NT2/D1 (cell line): Measurements from ENCODE around the gene MFSD2B.
"Not testable (repeated sequence)": the region's sequence is repeated elsewhere in the genome, so short reads cannot be mapped to it uniquely, and the experiment has no call there.

ENCODE experiments used
- DNase-seq: peaks from one replicate; pipeline ENCODE4 v3.0.0-alpha.2; 2011; ENCODE audit warnings: low read depth, low spot score
- H3K27me3 ChIP-seq: 2 replicates; pipeline ENCODE4 v1.6.0; 2011; ENCODE audit warnings: mild to moderate bottlenecking; ENCODE audit not compliant: insufficient read length, insufficient read depth
- H3K36me3 ChIP-seq: 2 replicates; pipeline ENCODE4 v1.6.1; 2011; ENCODE audit warnings: mild to moderate bottlenecking, low read length, mixed read lengths; ENCODE audit not compliant: insufficient read depth, insufficient read length
- H3K4me1 ChIP-seq: 2 replicates; pipeline ENCODE4 v1.5.1; 2011; ENCODE audit not compliant: insufficient read depth, insufficient read length
- H3K4me3 ChIP-seq: 2 replicates; pipeline ENCODE4 v1.5.1; 2011; ENCODE audit warnings: low read depth; ENCODE audit not compliant: insufficient read length
- H3K9ac ChIP-seq: 2 replicates; pipeline ENCODE4 v1.6.0; 2011; ENCODE audit warnings: low read depth; ENCODE audit not compliant: insufficient read length
- H3K9me3 ChIP-seq: 2 replicates; pipeline ENCODE4 v1.5.1; 2011; ENCODE audit warnings: mild to moderate bottlenecking, low read length; ENCODE audit not compliant: insufficient read depth
- SUZ12 ChIP-seq: IDR thresholded peaks from 2 replicates; pipeline ENCODE4 v1.6.1; 2011; ENCODE audit not compliant: insufficient read length, insufficient read depth; ENCODE audit errors: extremely low read depth
- YY1 ChIP-seq: IDR thresholded peaks from 2 replicates; pipeline ENCODE4 v1.6.1; 2011; ENCODE audit not compliant: insufficient read length, insufficient read depth
- ZNF274 ChIP-seq: IDR thresholded peaks from 2 replicates; pipeline ENCODE4 v1.6.1; 2011; ENCODE audit warnings: mild to moderate bottlenecking, low read depth, low read length

The MFSD2B gene

GRCh38 chr2:24038786-24039499 lies 29.1 kb downstream of the MFSD2B start:
- Histone ChIP-seq H3K4me3 (no peak overlapping the region), H3K4me1 (no peaks in the 10 kb centered on the region), H3K27me3 (no peaks in the 10 kb centered on the region), H3K9me3 (no peaks in the 10 kb centered on the region), H3K9ac (no peak overlapping the region), H3K36me3 (peaks cover 38% of the 10 kb centered on the region)
- TF ChIP-seq ZNF274 = no peak
- TF ChIP-seq YY1 = no peak
- no peak for TF ChIP-seq SUZ12
- no peak for DNase-seq

GRCh38 chr2:24040511-24040910 lies 30.6 kb downstream of the MFSD2B start:
- Histone ChIP-seq H3K27me3 (no peaks in the 10 kb centered on the region), H3K36me3 (peaks cover 34% of the 10 kb centered on the region), H3K4me3 (no peak overlapping the region), H3K4me1 (peaks cover under 1% of the 10 kb centered on the region), H3K9ac (no peak overlapping the region), H3K9me3 (no peaks in the 10 kb centered on the region)
- no peak for DNase-seq
- TF ChIP-seq SUZ12 = no peak
- TF ChIP-seq ZNF274 = no peak
- TF ChIP-seq YY1 = no peak

GRCh38 chr2:24043133-24043532 lies 33.2 kb downstream of the MFSD2B start:
- DNase-seq, H3K9ac ChIP-seq, H3K9me3 ChIP-seq, H3K27me3 ChIP-seq, H3K4me3 ChIP-seq, H3K4me1 ChIP-seq: not testable (repeated sequence)
- peaks cover 15% of the 10 kb centered on the region for H3K36me3 ChIP-seq

GRCh38 chr2:24045511-24046508 lies 35.9 kb downstream of the MFSD2B start:
- H3K27me3 ChIP-seq = peaks cover 10% of the 10 kb centered on the region
- no peaks in the 10 kb centered on the region for H3K9me3 ChIP-seq
- H3K36me3 ChIP-seq = no peaks in the 10 kb centered on the region
- peaks cover 2% of the 10 kb centered on the region for H3K4me1 ChIP-seq
- no peak for TF ChIP-seq ZNF274
- no peak for TF ChIP-seq SUZ12
- no peak for TF ChIP-seq YY1
- H3K4me3 ChIP-seq = peak overlapping the region; percentile 79
- no peak for DNase-seq
- no peak overlapping the region for H3K9ac ChIP-seq

- DNase-seq = no peak
- peaks cover 2% of the 10 kb centered on the region for H3K4me1 ChIP-seq
- no peaks in the 10 kb centered on the region for H3K9me3 ChIP-seq
- TF ChIP-seq SUZ12 (no peak), ZNF274 (no peak), YY1 (no peak)
- H3K36me3 ChIP-seq = no peaks in the 10 kb centered on the region
- peak overlapping the region; percentile 86 for H3K9ac ChIP-seq
- H3K27me3 ChIP-seq = peaks cover 11% of the 10 kb centered on the region
- peak overlapping the region; percentile 79 for H3K4me3 ChIP-seq
Observed at GRCh38 chr2:24046599-24046929, 36.7 kb downstream of the MFSD2B start.

- peaks cover 11% of the 10 kb centered on the region for H3K27me3 ChIP-seq
- peaks cover 2% of the 10 kb centered on the region for H3K4me1 ChIP-seq
- no peaks in the 10 kb centered on the region for H3K36me3 ChIP-seq
- peak within 1 kb of the TSS; percentile 86 for H3K9ac ChIP-seq
- H3K4me3 ChIP-seq = peak within 1 kb of the TSS; percentile 79
- TF ChIP-seq YY1 = no peak
- TF ChIP-seq ZNF274 = no peak
- no peak for TF ChIP-seq SUZ12
- DNase-seq = peak; percentile 99
- H3K9me3 ChIP-seq = no peaks in the 10 kb centered on the region
Observed at GRCh38 chr2:24046930-24047702, 37.2 kb downstream of the MFSD2B start, which contains the start of gene WDCP. Gene WDCP (minus strand): TSS chr2:24047391. CDS start chr2:24039494, 7,897 bp downstream.
